HL-60 (cell line): ENCODE measurements around the gene GGTLC1.

ENCODE experiments used
- POLR2AphosphoS5 ChIP-seq: IDR thresholded peaks from 2 replicates; pipeline ENCODE4 v1.6.1; 2012; ENCODE audit warnings: low read depth
- TF ChIP-seq, protein P1 (sequence below): IDR thresholded peaks from one replicate; pipeline ENCODE4 v1.5.1; 2011; ENCODE audit warnings: low read length, control low read depth, inconsistent platforms; ENCODE audit not compliant: insufficient read depth
- TF ChIP-seq, protein P2 (sequence below): IDR thresholded peaks from 2 replicates; pipeline ENCODE4 v1.6.1; 2012; ENCODE audit warnings: low read depth; ENCODE audit not compliant: insufficient replicate concordance

DNA sequence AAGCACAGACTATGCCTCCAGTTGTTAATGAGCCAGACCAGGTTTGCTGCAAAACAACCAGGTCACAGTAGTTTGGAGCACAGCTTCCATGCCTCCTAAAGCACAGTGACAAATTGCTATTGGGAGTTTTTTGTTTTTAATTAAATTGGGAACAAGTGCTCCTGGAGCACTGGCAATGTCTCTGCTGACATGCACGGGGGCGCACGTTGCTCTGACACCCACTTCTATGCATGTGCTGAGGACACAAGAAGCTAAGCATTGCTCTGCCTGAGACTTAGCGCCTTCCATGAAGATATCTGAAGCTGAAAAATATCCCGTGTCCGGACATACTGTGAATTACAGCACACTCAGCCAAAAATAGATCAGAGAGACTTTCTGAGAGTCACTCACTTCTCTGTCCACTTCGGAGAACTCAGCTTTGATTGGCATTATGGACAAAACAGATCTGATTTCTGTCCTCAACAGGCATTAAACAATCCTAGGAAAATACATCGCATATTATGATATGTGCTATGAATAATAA lies 18.6 kb upstream of the GGTLC1 start:
- TF ChIP-seq, protein P1, sequence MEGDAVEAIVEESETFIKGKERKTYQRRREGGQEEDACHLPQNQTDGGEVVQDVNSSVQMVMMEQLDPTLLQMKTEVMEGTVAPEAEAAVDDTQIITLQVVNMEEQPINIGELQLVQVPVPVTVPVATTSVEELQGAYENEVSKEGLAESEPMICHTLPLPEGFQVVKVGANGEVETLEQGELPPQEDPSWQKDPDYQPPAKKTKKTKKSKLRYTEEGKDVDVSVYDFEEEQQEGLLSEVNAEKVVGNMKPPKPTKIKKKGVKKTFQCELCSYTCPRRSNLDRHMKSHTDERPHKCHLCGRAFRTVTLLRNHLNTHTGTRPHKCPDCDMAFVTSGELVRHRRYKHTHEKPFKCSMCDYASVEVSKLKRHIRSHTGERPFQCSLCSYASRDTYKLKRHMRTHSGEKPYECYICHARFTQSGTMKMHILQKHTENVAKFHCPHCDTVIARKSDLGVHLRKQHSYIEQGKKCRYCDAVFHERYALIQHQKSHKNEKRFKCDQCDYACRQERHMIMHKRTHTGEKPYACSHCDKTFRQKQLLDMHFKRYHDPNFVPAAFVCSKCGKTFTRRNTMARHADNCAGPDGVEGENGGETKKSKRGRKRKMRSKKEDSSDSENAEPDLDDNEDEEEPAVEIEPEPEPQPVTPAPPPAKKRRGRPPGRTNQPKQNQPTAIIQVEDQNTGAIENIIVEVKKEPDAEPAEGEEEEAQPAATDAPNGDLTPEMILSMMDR: no peak
- TF ChIP-seq POLR2AphosphoS5: no peak
- TF ChIP-seq, protein P2, sequence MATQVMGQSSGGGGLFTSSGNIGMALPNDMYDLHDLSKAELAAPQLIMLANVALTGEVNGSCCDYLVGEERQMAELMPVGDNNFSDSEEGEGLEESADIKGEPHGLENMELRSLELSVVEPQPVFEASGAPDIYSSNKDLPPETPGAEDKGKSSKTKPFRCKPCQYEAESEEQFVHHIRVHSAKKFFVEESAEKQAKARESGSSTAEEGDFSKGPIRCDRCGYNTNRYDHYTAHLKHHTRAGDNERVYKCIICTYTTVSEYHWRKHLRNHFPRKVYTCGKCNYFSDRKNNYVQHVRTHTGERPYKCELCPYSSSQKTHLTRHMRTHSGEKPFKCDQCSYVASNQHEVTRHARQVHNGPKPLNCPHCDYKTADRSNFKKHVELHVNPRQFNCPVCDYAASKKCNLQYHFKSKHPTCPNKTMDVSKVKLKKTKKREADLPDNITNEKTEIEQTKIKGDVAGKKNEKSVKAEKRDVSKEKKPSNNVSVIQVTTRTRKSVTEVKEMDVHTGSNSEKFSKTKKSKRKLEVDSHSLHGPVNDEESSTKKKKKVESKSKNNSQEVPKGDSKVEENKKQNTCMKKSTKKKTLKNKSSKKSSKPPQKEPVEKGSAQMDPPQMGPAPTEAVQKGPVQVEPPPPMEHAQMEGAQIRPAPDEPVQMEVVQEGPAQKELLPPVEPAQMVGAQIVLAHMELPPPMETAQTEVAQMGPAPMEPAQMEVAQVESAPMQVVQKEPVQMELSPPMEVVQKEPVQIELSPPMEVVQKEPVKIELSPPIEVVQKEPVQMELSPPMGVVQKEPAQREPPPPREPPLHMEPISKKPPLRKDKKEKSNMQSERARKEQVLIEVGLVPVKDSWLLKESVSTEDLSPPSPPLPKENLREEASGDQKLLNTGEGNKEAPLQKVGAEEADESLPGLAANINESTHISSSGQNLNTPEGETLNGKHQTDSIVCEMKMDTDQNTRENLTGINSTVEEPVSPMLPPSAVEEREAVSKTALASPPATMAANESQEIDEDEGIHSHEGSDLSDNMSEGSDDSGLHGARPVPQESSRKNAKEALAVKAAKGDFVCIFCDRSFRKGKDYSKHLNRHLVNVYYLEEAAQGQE: no peak
